HG03442 (cell line): ENCODE data around the gene KLF6.
A peak's percentile ranks its signal among the peaks of the same experiment; 100 is the strongest.

Source experiments
- ATAC-seq: cut with Tn5 transposase; IDR thresholded peaks from one replicate; pipeline ENCODE4 v1.9.1; 2021; ENCODE audit warnings: mild to moderate bottlenecking, moderate library complexity; ENCODE audit not compliant: unreplicated experiment

KLF6 gene

GRCh38 chr10:3757638-3758490, 27.1 kb downstream of the KLF6 start:
- ATAC-seq: peak; percentile 84

GRCh38 chr10:3757250-3757637, 27.8 kb downstream of the KLF6 start:
- no peak for ATAC-seq

GRCh38 chr10:3756360-3756740, 28.7 kb downstream of the KLF6 start:
- no peak for ATAC-seq

GRCh38 chr10:3755440-3756359, 29.3 kb downstream of the KLF6 start:
- no peak for ATAC-seq

- no peak for ATAC-seq
Observed at GRCh38 chr10:3754727-3755439, 30.1 kb downstream of the KLF6 start.

- ATAC-seq: no peak
Observed at GRCh38 chr10:3750854-3751253, 34.2 kb downstream of the KLF6 start.

GRCh38 chr10:3750006-3750816, 34.8 kb downstream of the KLF6 start:
- no peak for ATAC-seq

- ATAC-seq: no peak
Observed at GRCh38 chr10:3749600-3749999, 35.4 kb downstream of the KLF6 start.

GRCh38 chr10:3749011-3749410, 36.0 kb downstream of the KLF6 start:
- no peak for ATAC-seq

GRCh38 chr10:3748484-3748883, 36.5 kb downstream of the KLF6 start:
- no peak for ATAC-seq

- ATAC-seq: no peak
Observed at GRCh38 chr10:3747984-3748383, 37.0 kb downstream of the KLF6 start.

- ATAC-seq: no peak
Observed at GRCh38 chr10:3747248-3747960, 37.6 kb downstream of the KLF6 start.

- ATAC-seq: no peak
Observed at GRCh38 chr10:3746634-3747033, 38.4 kb downstream of the KLF6 start.

GRCh38 chr10:3745521-3745920, 39.5 kb downstream of the KLF6 start:
- no peak for ATAC-seq

- no peak for ATAC-seq
Observed at GRCh38 chr10:3741688-3742461, 43.1 kb downstream of the KLF6 start.

- ATAC-seq: peak; percentile 87
Observed at GRCh38 chr10:3740157-3740871, 44.7 kb downstream of the KLF6 start.

- ATAC-seq: no peak
Observed at GRCh38 chr10:3738855-3739350, 46.1 kb downstream of the KLF6 start.

GRCh38 chr10:3737864-3738263, 47.1 kb downstream of the KLF6 start:
- no peak for ATAC-seq
